ENCODE data around the gene FARP1.
"Not testable (repeated sequence)": the region's sequence is repeated elsewhere in the genome, so short reads cannot be mapped to it uniquely, and the experiment has no call there.

GRCh38 chr13:98230762-98231161 is 87.9 kb downstream of the FARP1 start:
- not testable (repeated sequence) for TF ChIP-seq CTCF, POLR2A (IDR thresholded peaks at IDR 0.05)
